GM18520 (cell line): Measurements from ENCODE around the gene ATP2B2.

Source experiments
- ATAC-seq: cut with Tn5 transposase; IDR thresholded peaks from one replicate; pipeline ENCODE4 v1.9.1; 2021; ENCODE audit not compliant: unreplicated experiment

ATP2B2 gene

DNA sequence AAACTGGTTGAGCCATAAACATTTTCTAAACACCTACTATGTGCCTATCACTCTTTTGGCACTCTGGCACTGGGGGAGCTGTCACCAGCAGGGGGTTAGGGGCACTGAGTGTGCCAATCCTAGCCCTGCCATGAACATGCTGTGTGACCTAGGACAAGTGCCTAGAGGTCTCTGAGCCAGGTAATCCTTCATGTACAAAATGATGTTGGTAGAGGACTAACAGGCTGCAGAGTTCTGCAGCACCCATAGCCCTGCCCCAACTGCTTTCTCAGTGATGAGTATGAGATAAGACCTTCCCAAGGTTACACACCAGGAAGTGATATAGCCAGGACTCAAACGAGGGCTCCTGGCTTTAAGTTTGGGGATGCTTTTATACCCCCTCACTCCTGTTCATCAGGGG lies 99.6 kb downstream of the ATP2B2 start:
- ATAC-seq: no peak

DNA sequence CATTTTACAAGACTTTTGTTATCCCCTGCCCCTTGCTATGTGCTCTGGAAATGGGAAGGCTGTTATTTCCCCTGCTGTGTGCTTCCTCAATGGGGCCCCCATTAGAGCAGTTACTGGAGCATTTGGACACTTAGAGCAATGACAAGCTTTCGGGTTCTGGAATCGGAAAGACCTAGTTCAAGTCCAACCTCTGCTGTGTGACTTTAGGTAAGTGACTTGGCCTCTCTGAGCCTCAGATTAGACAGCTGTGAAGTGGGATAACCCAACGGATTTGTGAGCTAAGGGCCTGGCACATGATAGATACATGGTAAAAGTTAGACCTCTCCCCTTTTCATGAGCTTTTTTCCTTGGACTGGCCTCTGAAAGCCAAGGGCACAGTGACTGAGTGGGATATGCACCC lies 100.5 kb downstream of the ATP2B2 start:
- no peak for ATAC-seq

DNA sequence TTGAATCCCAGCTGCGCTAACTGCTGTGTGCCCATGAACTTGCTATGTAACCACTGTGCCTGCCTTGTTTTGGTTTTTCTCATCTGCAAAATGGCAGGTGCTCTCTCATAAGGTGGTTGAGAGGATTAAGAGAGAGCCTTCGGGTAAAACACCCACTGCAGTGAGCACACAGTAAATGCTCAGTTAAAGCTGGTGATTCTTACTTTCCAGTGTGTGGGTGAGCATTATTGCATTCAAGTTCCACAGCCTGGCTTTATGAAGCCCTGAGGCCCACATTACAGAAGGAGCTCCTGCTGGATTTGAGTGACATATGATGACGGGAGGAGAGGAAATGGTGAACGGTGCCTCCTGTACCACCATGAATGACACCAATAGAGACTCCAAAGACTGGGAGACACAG lies 101.0 kb downstream of the ATP2B2 start:
- ATAC-seq: no peak

DNA sequence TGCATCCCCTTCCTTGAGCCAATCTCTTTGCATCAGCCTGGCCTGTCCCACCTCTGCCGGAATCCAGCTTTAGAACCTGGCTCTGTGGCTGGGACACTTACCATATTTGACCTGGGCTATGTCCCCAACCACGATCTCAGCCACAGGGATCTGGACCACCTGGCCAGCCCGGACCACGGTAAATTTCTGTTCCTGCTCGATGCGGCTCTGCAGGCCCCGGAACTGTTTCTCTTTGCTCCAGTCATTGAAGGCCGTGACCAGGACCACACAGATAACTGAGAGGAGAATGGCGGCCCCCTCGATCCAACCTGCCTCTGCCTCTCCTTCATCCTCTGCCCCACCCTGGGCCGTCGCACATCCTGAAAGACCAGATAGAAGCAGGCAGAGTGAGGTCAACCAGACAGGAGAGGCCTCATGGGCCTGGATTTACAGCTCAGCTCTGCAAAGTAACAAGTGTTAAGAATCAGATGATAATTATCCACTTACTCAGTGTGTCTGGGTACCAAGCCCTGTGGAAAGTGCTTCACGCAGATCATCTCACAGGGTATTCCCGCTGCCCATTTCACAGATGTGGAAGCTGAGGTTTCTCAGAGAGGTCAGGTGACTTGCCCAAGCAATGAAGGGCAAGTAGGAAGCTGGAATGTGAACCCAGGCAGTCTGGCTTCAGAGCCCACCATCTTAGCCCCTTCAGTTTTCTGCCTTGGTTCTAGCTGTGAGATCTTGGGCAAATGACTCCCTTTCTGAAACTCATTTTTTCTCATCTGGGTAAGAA lies 103.2 kb downstream of the ATP2B2 start:
- ATAC-seq: no peak

DNA sequence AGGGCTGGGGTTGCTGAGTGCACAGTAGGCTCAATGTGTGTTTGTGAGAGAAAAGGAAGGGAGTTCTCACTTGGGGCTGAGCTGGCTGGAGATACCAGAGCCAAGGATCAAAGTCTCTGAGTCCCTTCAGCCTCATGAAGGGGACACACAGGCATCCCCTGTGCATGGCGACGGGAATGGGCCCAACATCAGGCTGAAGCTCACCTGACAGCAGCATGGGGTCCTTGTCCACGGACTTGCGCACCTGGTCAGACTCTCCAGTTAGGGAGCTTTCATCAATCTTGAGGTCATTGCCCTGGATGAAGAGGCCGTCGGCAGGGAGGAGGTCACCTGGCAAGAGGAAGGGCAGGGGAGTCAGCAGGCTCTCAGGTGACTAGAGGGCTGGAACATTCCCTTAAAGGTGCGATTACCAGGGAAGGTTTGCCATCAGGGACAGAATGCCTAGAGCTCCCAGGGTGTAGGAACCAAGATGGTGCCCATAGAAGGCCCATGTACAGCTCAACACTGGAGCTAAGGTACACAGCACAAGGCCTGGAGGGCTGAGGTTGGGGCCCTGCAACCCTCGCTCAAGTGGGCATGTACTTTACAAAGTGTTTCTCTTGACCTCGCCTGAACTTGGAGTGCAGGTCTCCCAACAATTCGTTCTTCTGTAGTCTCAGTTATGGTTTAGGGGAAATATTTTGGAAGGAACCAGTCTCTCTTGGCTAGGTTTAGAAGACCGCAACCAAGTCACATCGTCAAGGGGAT lies 104.5 kb downstream of the ATP2B2 start:
- ATAC-seq: no peak

DNA sequence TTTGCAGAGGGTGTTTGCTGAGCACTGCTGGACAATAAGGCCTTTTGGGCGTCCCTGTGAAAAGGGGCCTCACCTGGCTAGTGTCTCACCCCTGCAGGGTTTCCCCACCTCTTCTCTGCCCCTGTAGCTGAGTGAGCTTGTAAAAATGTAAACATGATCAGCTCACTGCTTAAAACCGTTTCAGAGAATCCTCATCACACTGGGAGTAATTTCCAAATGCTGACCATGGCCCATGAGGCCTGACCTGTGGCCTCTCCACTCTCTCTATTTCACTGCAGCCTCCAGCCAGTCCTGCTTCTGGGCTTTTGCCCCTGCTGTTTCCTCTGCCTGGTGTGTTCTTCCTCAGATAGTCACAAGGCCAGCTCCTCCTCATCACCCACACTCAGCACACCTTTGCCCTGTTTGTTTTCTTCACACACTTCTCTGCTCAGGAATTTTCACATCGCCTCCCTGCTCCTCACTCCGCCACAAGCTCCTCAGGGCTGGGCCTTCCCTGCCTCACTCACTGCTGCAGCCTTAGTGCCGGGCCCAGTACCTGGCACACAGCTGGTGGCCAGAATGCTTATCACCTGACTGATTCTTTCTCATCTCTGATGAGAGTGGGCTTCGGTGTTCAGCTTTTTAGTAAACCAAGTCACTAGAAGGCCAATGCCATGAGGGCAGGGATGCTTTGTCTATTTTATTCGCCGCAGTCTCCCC lies 105.2 kb downstream of the ATP2B2 start:
- ATAC-seq: no peak

DNA sequence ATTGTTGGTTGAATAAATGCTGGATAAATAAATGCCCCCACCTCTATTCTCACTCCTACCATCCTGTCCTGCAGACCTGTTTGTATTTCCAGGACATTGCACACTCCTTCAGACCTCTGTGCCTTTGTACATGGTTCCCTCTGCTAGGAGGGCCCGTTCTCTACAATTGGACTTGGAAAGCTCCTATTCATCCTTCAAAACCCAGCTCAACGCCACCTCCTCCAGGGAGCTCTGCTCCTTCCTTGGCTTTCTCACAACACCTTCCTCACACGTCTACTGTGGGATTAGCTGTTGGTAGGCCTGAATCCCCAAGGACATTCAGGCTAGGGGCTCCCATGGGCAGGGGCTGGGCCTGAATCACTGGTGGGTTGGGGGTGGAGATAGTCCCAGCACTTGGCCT lies 105.8 kb downstream of the ATP2B2 start:
- ATAC-seq: no peak

DNA sequence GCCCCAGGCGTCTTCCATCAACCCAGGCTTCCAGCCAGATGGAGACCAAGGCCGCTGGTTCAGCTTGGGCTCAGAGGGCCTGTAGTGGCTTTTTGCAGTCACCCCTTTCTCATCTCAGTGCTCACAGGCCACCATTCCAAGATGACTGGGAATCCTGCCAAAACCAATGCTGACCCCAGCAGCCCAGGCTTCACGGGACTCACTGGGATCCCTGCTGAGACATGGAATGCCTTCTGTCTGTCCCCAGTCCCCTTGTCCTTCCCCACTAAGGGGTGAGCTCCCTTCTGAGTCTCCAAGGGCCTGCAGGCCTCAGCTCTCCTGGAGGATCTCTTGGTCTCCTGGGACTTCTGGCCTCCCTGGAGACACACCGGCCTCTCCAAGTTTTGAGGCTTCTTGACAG lies 107.0 kb downstream of the ATP2B2 start:
- no peak for ATAC-seq

DNA sequence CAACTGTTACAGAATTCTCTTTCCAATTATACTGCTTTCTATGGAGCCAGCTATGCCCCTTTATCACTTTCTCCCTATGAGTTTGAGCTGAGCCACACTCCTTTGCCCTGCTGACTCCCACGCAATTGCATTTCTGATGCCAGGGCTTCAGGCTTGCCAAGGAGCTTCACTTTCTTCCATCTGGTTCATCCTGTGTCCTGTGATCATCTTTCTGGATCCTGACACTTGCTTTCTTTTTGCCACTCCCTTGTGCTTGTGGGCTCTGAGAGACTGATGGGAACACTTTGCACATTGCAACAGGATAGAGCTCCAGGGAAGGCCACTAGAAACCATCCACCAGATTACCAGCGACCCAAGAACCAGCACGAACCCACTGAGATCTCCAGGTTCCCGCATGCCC lies 107.5 kb downstream of the ATP2B2 start:
- no peak for ATAC-seq

DNA sequence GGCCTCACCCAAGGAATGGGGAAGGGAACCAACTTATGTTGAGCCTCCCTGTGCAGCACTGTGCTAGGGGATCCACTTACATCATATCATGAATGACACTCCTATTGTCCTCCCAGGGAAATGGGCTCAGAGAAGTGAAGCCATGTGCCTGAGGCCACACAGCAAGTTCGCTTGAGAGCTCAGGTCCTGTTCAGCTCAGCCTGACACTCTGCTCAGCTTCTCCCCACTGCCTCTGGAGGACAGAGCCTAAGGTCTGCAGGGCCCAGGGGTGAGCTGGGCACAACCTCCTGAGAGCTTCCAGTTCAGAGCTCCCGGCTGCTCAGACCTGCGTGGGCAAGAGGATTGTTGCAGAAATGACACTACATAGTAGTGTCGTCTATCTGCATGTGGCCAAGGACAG lies 108.5 kb downstream of the ATP2B2 start:
- no peak for ATAC-seq

DNA sequence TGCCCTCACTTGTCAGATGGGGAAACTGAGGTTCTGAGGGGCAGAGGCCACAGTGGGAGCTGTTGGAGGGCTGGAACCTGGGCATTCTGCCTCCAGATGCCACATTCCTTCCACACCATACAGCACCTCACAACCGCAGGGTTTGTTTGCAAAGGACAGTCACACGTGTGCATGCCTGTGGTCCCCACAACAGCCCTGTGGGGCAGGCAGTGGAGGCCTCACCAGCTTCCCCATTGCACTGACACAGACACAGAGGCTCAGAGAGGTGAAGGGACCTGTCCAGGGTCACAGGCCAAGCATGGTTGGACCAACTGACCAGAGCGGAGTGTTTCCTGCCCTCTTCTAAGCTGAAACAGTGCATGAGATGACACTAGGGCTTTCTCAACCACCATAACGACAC lies 109.3 kb downstream of the ATP2B2 start:
- ATAC-seq: no peak

DNA sequence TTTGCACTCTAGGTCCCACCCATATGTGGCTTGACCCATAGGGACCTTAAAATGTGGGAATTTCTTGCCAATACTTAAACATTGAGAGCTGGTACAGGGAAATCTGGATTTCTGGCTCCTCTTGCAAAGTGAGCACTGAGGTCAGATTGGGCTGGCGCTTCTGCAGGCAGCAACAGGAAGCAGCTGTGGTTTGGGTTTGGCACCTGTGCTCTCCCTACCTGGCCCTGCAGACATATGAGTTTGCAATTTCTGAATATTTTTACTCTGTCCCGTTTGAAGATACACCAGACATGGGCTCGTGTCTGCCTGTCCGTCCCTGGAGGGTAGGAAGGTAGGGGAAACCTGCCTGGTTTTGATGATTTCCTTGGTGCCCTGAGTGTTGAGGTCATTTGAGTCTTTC lies 109.7 kb downstream of the ATP2B2 start:
- no peak for ATAC-seq

DNA sequence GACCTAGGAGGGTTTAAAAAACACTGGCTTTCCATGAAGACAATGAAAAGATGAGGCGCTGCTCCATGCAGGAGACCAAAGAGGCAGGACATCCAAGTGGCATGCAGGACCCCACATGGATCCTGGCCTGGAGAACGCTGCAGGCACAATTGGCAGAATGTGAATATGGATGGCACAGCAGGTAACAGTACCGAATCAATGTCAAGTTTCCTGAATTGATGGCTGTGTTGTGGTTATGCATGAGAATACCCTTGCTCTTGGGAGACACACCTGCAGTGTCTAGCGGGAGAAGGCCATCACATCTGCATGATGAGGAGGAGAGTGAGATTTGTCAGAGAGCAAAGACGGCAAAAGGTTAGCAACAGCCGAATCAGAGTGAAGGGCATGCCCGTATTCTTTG lies 110.2 kb downstream of the ATP2B2 start:
- no peak for ATAC-seq

DNA sequence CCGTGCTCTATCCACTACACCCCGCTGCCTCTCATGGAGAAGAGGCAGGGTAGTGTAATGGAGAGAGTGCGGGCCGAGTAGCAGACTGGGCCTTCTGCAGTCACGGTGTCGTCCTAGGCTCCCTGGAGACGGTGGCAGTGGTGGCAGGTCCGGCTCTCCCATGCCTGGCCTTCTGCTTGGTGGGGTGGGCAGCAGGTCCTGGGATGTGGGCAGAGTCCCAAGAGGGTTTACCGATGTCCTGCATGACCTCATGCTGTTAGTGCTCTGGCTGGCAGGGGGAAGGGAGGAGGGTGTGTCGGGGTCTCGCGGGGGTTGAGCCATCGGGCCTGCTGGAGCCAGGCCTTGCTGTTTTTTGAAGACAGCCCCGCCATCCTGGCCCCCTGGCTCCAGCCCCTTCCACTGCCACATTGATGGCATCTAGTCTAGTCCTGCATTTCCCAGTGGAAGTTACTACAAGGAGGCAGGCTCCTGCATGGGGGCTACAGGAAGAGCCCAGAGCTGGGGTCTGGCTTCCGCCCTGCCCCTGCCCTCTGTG lies 110.8 kb downstream of the ATP2B2 start:
- no peak for ATAC-seq

DNA sequence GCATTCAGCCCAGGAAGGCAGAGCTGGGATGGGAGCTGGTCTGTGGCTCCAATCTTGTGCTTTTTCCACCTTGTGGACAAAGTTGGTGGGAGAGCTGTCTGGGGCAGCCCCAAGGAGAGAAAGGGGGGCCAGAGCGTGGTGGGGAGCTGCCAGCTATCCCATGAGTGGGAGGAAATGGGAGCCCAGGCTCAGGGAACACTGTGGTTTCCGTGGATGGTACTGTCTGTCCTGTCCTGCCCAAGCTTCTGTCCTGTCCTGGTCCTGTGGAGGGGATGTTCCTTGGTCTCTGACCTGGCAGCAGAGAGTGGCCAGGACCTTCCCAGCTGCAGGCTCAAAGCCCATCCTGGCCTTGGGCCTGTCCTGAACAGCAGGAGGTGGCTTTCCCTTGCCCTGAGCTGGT lies 111.9 kb downstream of the ATP2B2 start:
- no peak for ATAC-seq

DNA sequence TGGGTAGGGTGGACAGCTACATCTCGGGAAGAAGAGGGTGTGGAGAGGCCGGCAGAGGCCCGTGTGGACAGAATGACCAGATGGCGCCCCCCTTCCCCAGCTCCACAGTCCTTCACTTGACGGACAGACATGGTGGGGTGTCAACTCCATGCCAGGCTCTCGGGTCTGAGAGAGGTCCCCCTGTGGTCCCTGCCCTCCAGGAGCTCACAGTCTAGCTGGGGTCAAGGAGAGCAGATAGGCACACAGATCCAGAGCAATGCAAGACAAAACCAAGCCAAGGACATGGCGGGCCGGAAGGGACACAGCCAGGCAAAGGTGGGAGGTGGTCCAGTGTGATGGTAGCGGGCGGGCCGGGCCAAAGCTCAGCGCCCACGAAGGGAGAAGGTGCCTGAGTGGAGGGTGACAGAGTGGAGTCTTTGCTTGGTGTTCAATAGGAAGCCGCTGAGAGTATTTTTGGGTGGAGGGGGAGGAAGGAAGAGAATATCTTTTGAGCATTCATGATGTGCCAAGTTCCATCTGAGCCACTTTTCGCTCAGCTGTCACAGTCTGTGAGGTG lies 112.4 kb downstream of the ATP2B2 start:
- no peak for ATAC-seq

DNA sequence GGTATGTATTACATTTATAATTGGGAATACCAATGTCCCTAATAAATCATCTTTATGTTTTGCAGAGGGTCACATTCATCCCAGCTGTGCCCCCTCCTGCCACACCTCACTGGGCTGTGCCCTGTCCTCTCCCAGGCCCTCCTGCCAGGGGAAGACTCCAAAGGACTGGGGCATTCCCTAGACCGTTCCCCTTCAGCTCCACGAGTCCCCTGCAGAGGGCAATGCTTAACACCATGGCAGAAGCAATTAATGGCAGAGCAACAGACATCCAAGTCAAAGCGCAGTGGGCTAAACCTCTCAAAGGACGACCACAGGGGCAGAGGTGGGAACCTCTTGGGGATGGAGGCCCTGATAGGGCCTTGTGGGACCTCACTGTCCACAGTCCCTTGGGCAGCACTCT lies 113.1 kb downstream of the ATP2B2 start:
- ATAC-seq: no peak

DNA sequence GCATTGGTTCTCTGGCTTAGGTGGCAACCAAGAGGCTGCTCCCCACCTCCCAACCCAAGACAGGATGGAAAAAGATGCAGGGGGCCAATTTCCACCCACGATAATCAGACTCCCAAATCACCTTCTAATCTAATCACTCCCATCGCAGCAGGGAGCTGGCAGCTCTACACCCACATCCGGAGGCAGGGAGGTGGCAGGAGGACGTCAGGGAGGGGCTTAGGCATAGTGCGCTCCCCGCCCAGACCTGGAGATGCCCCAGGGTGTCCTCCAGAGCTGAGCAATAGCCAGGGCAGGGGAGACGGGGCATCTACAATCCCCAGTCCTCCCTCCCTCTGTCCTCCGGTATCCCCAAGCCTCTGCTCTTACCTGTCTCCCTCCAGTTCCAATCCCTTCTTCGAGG lies 114.0 kb downstream of the ATP2B2 start:
- no peak for ATAC-seq

DNA sequence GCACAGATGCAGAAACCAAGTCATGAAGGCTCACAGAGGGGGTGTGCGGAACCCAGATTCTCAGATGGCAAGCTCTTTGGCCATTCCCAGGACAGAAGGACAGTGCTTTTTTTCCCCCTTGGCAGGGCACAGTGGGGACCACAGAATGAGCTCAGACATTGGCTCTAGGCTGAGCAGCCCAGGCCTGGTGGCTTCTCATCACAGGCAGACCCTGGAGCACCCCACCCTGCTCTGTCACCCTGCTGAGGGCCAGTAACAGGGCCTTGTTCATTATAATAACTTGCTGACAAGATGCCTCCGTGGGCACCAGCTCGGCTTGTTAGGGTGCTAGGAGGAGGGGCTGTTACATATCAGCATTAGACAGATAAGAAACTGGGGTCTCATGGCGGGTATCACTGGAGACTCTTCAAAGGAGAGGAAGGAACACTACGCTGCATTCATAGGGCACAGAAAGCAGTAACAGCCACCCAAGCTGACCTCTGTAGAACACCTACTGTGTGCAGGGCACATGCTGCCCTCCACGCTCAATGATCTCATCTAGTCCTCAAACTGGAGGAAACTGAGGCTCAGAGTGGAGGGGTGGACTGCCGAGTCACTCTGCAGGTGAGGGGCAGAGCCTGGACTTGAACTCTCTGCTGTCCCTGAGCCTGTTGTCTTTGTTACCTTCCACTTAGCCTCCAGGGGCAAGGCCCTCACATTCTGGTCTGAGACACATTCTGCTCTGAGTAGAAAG lies 114.6 kb downstream of the ATP2B2 start:
- ATAC-seq: no peak

DNA sequence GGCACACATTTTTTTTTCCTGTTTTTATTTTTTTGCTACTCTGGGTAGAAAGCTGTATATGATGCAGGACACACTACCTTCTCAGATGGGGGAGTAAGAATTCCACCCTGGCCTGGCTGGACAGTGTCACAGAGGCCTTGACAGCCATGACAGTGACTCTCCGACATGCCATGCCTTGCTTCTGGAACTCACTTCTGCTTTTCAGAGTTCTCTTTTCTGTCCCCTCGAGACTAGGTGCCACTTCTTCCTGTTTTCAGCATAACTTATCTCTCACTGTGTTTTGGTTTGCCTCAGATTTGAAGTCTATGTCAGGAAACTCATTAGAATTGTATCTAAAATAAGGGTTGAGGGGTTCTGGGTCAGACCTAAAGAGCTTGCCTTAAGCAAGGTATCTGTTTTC lies 115.4 kb downstream of the ATP2B2 start:
- peak; percentile 75 for ATAC-seq

DNA sequence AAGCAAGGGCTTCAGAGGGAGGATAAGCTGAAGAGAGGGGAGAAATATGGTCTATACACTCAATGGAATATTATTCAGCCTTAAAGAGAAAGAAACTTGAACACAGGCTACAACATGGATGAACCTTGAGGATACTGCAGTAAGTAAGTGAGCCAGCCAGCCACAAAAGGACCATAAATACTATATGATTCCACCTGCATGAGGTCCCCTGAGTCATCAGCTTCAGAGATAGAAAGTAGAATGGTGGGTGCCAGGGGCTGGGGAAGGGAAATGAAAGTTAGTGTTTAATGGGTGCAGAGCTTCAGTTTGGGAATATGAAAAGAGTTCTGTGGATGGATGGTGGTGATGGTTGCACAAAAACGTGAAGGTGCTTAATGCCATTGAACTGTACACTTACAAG lies 116.0 kb downstream of the ATP2B2 start:
- ATAC-seq: no peak
